ENCODE data around the gene VWF. TPM values are rescaled to one million over a fixed set of nuclear protein-coding genes. Genes with fewer than 3 reads are reported as not detected.

Gene VWF
- total RNA-seq, 1 experiment from 2014 or later, result 0.48 TPM

DNA sequence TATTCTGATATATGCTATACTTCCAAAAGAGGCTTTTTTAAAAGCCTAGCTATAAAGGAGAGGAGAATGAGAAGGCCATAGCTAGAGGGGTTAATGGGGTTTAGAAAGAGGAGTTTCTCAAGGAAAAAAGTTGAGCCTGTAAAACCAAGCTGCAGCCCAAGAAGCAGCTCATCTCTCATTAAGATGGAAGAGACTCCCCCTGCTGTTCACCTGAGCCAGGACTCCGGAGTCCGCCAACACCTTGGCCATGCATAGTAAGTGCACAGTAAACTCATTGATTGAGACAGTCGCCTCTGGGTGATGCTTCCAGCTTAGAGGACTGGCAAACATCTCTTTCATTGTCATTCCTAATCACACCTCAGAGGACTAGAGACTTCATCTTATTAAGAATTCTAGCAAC is 225.6 kb downstream of the VWF start:
- H3F3A ChIP-seq (ENCODE audit: insufficient read depth, low read depth), result no peaks in the 10 kb centered on the region
- H3K4me3 ChIP-seq, result no peak overlapping the region
- no peak overlapping the region for H3K4me2 ChIP-seq
- peaks cover 34% of the 10 kb centered on the region for H3K27me3 ChIP-seq (ENCODE audit: insufficient read depth, low read depth)
- DNase-seq, result no peak
- H3K27ac ChIP-seq, result no peak overlapping the region
- H3K4me1 ChIP-seq (replicated peaks; ENCODE audit: insufficient read depth), result no peaks in the 10 kb centered on the region
- no peaks in the 10 kb centered on the region for H4K20me1 ChIP-seq (ENCODE audit: insufficient read depth)
- no peaks in the 10 kb centered on the region for H3K9me3 ChIP-seq (ENCODE audit: insufficient read depth, low read depth)
- no peak overlapping the region for H2AFZ ChIP-seq
- no peaks in the 10 kb centered on the region for H3K9me2 ChIP-seq (ENCODE audit: insufficient read depth)
- intact Hi-C loops (cut with micrococcal nuclease; ENCODE audit: unreplicated experiment), result loop anchor here (10.0 kb wide), 1 partner anchor 154 kb away; no protein-coding TSS in a partner anchor
- H3K79me2 ChIP-seq (ENCODE audit: low read depth), result no peaks in the 10 kb centered on the region
- no peaks in the 10 kb centered on the region for H3K36me3 ChIP-seq (ENCODE audit: low read depth)
- TF ChIP-seq, protein P1, sequence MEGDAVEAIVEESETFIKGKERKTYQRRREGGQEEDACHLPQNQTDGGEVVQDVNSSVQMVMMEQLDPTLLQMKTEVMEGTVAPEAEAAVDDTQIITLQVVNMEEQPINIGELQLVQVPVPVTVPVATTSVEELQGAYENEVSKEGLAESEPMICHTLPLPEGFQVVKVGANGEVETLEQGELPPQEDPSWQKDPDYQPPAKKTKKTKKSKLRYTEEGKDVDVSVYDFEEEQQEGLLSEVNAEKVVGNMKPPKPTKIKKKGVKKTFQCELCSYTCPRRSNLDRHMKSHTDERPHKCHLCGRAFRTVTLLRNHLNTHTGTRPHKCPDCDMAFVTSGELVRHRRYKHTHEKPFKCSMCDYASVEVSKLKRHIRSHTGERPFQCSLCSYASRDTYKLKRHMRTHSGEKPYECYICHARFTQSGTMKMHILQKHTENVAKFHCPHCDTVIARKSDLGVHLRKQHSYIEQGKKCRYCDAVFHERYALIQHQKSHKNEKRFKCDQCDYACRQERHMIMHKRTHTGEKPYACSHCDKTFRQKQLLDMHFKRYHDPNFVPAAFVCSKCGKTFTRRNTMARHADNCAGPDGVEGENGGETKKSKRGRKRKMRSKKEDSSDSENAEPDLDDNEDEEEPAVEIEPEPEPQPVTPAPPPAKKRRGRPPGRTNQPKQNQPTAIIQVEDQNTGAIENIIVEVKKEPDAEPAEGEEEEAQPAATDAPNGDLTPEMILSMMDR (conservative IDR thresholded peaks at IDR 0.05), result peak; percentile 48; the same call in 1 of the 2 replicates
- no peak for TF ChIP-seq EZH2 (IDR thresholded peaks at IDR 0.05; ENCODE audit: low read depth)
- POLR2A ChIA-PET (ENCODE audit: unreplicated experiment), result interaction anchor here (0.6 kb wide), 1 partner anchor 1250 kb away, joined by 3 read pairs; no protein-coding TSS in a partner anchor
- BruUV-seq (replicated peaks), result no TSS peak
- CTCF ChIA-PET, result no interaction called here

Other genes starting within 250 kb of the VWF start
- not detected in 2 replicates for gene ANO2, start 179.4 kb downstream of the VWF start, total RNA-seq (2021)
- gene CD9, start 75.7 kb upstream of the VWF start, total RNA-seq (2021), result 319 and 374 TPM in 2 replicates
- 86.5 and 89.9 TPM in 2 replicates for gene PLEKHG6, start 186.0 kb upstream of the VWF start, total RNA-seq (2021)
- gene TNFRSF1A, start 217.4 kb upstream of the VWF start, total RNA-seq (2021), result 144 and 165 TPM in 2 replicates

Measured in PC-9 (cell line).